Measurements from ENCODE around the gene TBCD.
A peak's percentile ranks its signal among the peaks of the same experiment; 100 is the strongest.

The TBCD gene

GRCh38 chr17:82797061-82797460, 45.2 kb downstream of the TBCD start:
- no peak overlapping the region for H3K4me3 ChIP-seq (ENCODE audit: low read depth, low read length)
- no peak for TF ChIP-seq TRIM28 (IDR thresholded peaks at IDR 0.05; ENCODE audit: borderline replicate concordance, low read length)
- no peak for TF ChIP-seq REST (tag by site-specific recombination; IDR thresholded peaks at IDR 0.05)
- TF ChIP-seq ZNF701 (tag by site-specific recombination; IDR thresholded peaks at IDR 0.05) = no peak
- no peak for TF ChIP-seq ZNF510 (tag by site-specific recombination; IDR thresholded peaks at IDR 0.05; ENCODE audit: insufficient replicate concordance)
- TF ChIP-seq PRDM4 (tag by site-specific recombination; IDR thresholded peaks at IDR 0.05) = no peak
- TF ChIP-seq ZSCAN16 (tag by site-specific recombination; IDR thresholded peaks at IDR 0.05) = no peak
- TF ChIP-seq ZNF624 (tag by site-specific recombination; IDR thresholded peaks at IDR 0.05) = no peak
- TF ChIP-seq ZNF157 (tag by site-specific recombination; IDR thresholded peaks at IDR 0.05) = no peak
- TF ChIP-seq ELK4 (IDR thresholded peaks at IDR 0.05; ENCODE audit: borderline replicate concordance, low read depth, low read length) = no peak
- no peak for TF ChIP-seq GLI4 (tag by site-specific recombination; IDR thresholded peaks at IDR 0.05)
- TF ChIP-seq PRDM1 (tag by site-specific recombination; IDR thresholded peaks at IDR 0.05) = no peak
- TF ChIP-seq ZNF777 (tag by site-specific recombination; IDR thresholded peaks at IDR 0.05; ENCODE audit: borderline replicate concordance) = no peak
- no peak for TF ChIP-seq ZNF362 (tag by site-specific recombination; IDR thresholded peaks at IDR 0.05)
- TF ChIP-seq BCL11A (tag by site-specific recombination; IDR thresholded peaks at IDR 0.05; ENCODE audit: low read depth) = no peak
- TF ChIP-seq ZNF140 (tag by site-specific recombination; IDR thresholded peaks at IDR 0.05) = no peak
- no peaks in the 10 kb centered on the region for H3K4me1 ChIP-seq (ENCODE audit: control insufficient read depth, insufficient read depth, low read length)
- peaks cover 10 to 35% of the 10 kb centered on the region in 2 experiments; a peak in 2 of 3 replicates for H3K36me3 ChIP-seq (ENCODE audit: control insufficient read depth in 2 of 2, insufficient read depth in 1 of 2, low read length in 2 of 2)
- ChIA-PET POLR2A (no interaction called here), CTCF (no interaction called here)
- no peak overlapping the region for H3K27ac ChIP-seq (ENCODE audit: extremely low read depth, low read depth, low read length)
- no peaks in the 10 kb centered on the region for H3K9me3 ChIP-seq (ENCODE audit: control insufficient read depth, insufficient read depth, low read depth, low read length)

- no peaks in the 10 kb centered on the region for H3K4me1 ChIP-seq (ENCODE audit: control insufficient read depth, insufficient read depth, low read length)
- no peak for TF ChIP-seq ZNF837 (tag by site-specific recombination; IDR thresholded peaks at IDR 0.05)
- peak; percentile 70 for TF ChIP-seq ZNF121 (tag by site-specific recombination; IDR thresholded peaks at IDR 0.05)
- TF ChIP-seq ZNF114 (tag by site-specific recombination; IDR thresholded peaks at IDR 0.05) = no peak
- H3K4me3 ChIP-seq (ENCODE audit: low read depth, low read length) = no peak overlapping the region
- ChIA-PET POLR2A (no interaction called here), CTCF (interaction anchor here (0.7 to 1.2 kb wide), 2 partner anchors 23 to 45 kb away, joined by 3 read pairs; no protein-coding TSS in a partner anchor)
- no peak overlapping the region for H3K27ac ChIP-seq (ENCODE audit: extremely low read depth, low read depth, low read length)
- no peaks in the 10 kb centered on the region for H3K9me3 ChIP-seq (ENCODE audit: control insufficient read depth, insufficient read depth, low read depth, low read length)
- peaks cover 10 to 35% of the 10 kb centered on the region in 2 experiments; a peak in 2 of 3 replicates for H3K36me3 ChIP-seq (ENCODE audit: control insufficient read depth in 2 of 2, insufficient read depth in 1 of 2, low read length in 2 of 2)
Observed at GRCh38 chr17:82798752-82799151, 46.9 kb downstream of the TBCD start.

All from HEK293 (cell line).